SK-N-MC (cell line): Measurements from ENCODE around the gene GALC.
"Not testable (repeated sequence)": the region's sequence is repeated elsewhere in the genome, so short reads cannot be mapped to it uniquely, and the experiment has no call there.

Experiments
- EZH2 ChIP-seq: fragments of 200-600 bp; sonication (generic); IDR thresholded peaks from one replicate; pipeline ENCODE4 v1.6.1; 2017; ENCODE audit warnings: antibody characterized with exemption
- POLR2AphosphoS5 ChIP-seq: IDR thresholded peaks from 2 replicates; pipeline ENCODE4 v1.6.1; 2012; ENCODE audit warnings: mild to moderate bottlenecking, low read depth, low read length, borderline replicate concordance

DNA sequence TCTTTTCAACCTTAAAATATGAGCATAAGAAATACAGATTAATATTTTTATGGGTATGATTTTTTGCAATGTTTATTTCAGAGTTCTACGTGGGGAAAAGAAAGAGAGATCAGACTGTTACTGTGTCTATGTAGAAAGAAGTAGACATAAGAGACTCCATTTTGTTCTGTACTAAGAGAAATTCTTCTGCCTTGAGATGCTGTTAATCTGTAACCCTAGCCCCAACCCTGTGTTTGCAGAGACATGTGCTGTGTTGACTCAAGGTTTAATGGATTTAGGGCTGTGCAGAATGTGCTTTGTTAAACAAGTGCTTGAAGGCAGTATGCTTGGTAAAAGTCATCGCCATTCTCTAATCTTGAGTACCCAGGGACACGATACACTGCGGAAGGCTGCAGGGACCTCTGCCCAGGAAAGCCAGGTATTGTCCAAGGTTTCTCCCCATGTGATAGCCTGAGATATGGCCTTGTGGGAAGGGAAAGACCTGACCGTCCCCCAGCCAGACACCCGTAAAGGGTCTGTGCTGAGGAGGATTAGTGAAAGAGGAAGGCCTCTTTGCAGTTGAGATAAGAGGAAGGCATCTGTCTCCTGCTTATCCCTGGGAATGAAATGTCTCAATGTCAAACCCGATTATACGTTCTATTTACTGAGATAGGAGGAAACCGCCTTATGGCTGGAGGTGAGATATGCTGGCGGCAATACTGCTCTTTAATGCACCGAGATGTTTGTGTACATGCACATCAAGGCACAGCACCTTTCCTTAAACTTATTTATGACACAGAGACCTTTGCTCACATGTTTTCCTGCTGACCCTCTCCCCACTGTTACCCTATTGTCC lies 31.5 kb upstream of the GALC start:
- TF ChIP-seq POLR2AphosphoS5, EZH2: not testable (repeated sequence)
